WTC11 (cell line): ENCODE results near the gene CCDC92. TPM values are rescaled to one million over a fixed set of nuclear protein-coding genes. Genes with fewer than 3 reads are reported as not detected.

Source experiments
- ATAC-seq: fragments of 200-7000 bp; cut with Tn5 transposase; 2 replicates; pipeline ENCODE4 v1.10.0; 2021; ENCODE audit warnings: mild to moderate bottlenecking, moderate library complexity
- CTCF ChIA-PET: fragments of 300-600 bp; sonication (Branson Sonifier 250); formaldehyde crosslinking; loops from one replicate; lab custom pipeline; 2021; ENCODE audit warnings: antibody characterized with exemption; lab: Charles Lee
- POLR2A ChIA-PET: fragments of 350-600 bp; sonication (Branson Sonifier 250); formaldehyde crosslinking; loops from one replicate; lab custom pipeline; 2021; ENCODE audit warnings: antibody characterized with exemption; lab: Charles Lee
- DNase-seq: peaks from one replicate; pipeline ENCODE4 v3.0.0; 2021; ENCODE audit warnings: low spot score
- H3K27ac Mint-ChIP-seq: 2 replicates; pipeline ENCODE4 v1.8.0; 2021; ENCODE audit warnings: mixed read lengths
- H3K27me3 Mint-ChIP-seq: 2 replicates; pipeline ENCODE4 v1.8.0; 2021; ENCODE audit warnings: low read depth, mild to moderate bottlenecking, moderate library complexity, mixed read lengths
- H3K36me3 Mint-ChIP-seq: 2 replicates; pipeline ENCODE4 v1.8.0; 2021; ENCODE audit warnings: mixed read lengths
- H3K4me1 Mint-ChIP-seq: 2 replicates; pipeline ENCODE4 v1.8.0; 2022; ENCODE audit warnings: mixed read lengths
- H3K4me3 Mint-ChIP-seq: 2 replicates; pipeline ENCODE4 v1.8.0; 2021; ENCODE audit warnings: mild to moderate bottlenecking, moderate library complexity, mixed read lengths
- H3K9me3 Mint-ChIP-seq: 2 replicates; pipeline ENCODE4 v1.8.0; 2021; ENCODE audit warnings: mixed read lengths
- ATF6 ChIP-seq: sonication (generic); formaldehyde crosslinking; IDR thresholded peaks from 2 replicates; pipeline ENCODE4 v1.8.1; 2023; ENCODE audit warnings: mild to moderate bottlenecking, missing genetic modification reagents
- CTCF ChIP-seq: fragments of 200-600 bp; IDR thresholded peaks from 2 replicates; pipeline ENCODE4 v1.8.0; 2022; ENCODE audit warnings: antibody characterized with exemption
- MAX ChIP-seq: sonication (generic); formaldehyde crosslinking; IDR thresholded peaks from 2 replicates; pipeline ENCODE4 v1.8.0; 2022; ENCODE audit warnings: mild to moderate bottlenecking, missing genetic modification reagents
- NFYB ChIP-seq: sonication (generic); formaldehyde crosslinking; conservative IDR thresholded peaks from 2 replicates; pipeline ENCODE4 v1.8.0; 2022; ENCODE audit warnings: low read depth, missing genetic modification reagents
- PRDM15 ChIP-seq: sonication (generic); formaldehyde crosslinking; IDR thresholded peaks from 2 replicates; pipeline ENCODE4 v1.8.0; 2022; ENCODE audit warnings: missing genetic modification reagents
- USF1 ChIP-seq: sonication (generic); formaldehyde crosslinking; IDR thresholded peaks from 2 replicates; pipeline ENCODE4 v1.8.0; 2022; ENCODE audit warnings: mild to moderate bottlenecking, missing genetic modification reagents
- USF2 ChIP-seq: sonication (generic); formaldehyde crosslinking; IDR thresholded peaks from 2 replicates; pipeline ENCODE4 v1.8.1; 2023; ENCODE audit warnings: mild to moderate bottlenecking, missing genetic modification reagents, moderate library complexity
- ZNF219 ChIP-seq: sonication (generic); formaldehyde crosslinking; IDR thresholded peaks from 2 replicates; pipeline ENCODE4 v1.8.0; 2023; ENCODE audit warnings: missing genetic modification reagents, mild to moderate bottlenecking, borderline replicate concordance
- ZNF423 ChIP-seq: fragments of 250-450 bp; sonication (Bioruptor Pico); IDR thresholded peaks from 2 replicates; pipeline ENCODE4 v2.1.2; 2022; ENCODE audit warnings: mild to moderate bottlenecking, moderate library complexity
- ZNF671 ChIP-seq: fragments of 250-450 bp; sonication (Bioruptor Pico); IDR thresholded peaks from 2 replicates; pipeline ENCODE4 v1.8.0; 2021; ENCODE audit warnings: mild to moderate bottlenecking
- ZSCAN18 ChIP-seq: fragments of 250-450 bp; sonication (Bioruptor Pico); IDR thresholded peaks from 2 replicates; pipeline ENCODE4 v2.1.2; 2022; ENCODE audit warnings: mild to moderate bottlenecking, moderate library complexity
- total RNA-seq: library from RNA; stranded (reverse); gene quantifications from 3 replicates; pipeline ENCODE4 v1.2.3, GENCODE V29; 2021

The CCDC92 gene
- total RNA-seq, 1 experiment from 2014 or later, result 2.7 TPM

GRCh38 chr12:123900871-123901376 lies 71.7 kb downstream of the CCDC92 start:
- H3K4me3 Mint-ChIP-seq, result 0 out of 2 replicates have a peak overlapping the region, but pooled peaks have one; percentile 25
- peak; percentile 89 for ATAC-seq
- POLR2A ChIA-PET, result no interaction called here
- peak overlapping the region; percentile 61; the same call in 1 of the 2 replicates for H3K27ac Mint-ChIP-seq
- no peak for TF ChIP-seq CTCF
- TF ChIP-seq NFYB (CRISPR knock-in tag), result peak; percentile 64
- TF ChIP-seq USF2 (CRISPR knock-in tag), result peak; percentile 92
- TF ChIP-seq ZSCAN18 (CRISPR knock-in tag), result no peak
- TF ChIP-seq USF1, result peak; percentile 88
- no peak for TF ChIP-seq ZNF219
- 0 out of 2 replicates have a peak, but pooled peaks have one; percentile 28 for TF ChIP-seq MAX
- no peak for TF ChIP-seq ATF6 (CRISPR knock-in tag)
- H3K27me3 Mint-ChIP-seq, result peaks cover 16% of the 10 kb centered on the region
- peak; percentile 61 for DNase-seq
- CTCF ChIA-PET, result interaction anchor here (0.6 to 1.6 kb wide), 9 partner anchors 9 to 131 kb away, joined by 3 to 8 read pairs (median 3); partner anchors contain the start of genes CCDC92 and ZNF664
- H3K4me1 Mint-ChIP-seq, result peaks cover 8% of the 10 kb centered on the region
- peaks cover 21% of the 10 kb centered on the region for H3K9me3 Mint-ChIP-seq
- H3K36me3 Mint-ChIP-seq, result no peaks in the 10 kb centered on the region; the same call in 1 of the 2 replicates

GRCh38 chr12:123899368-123899767 lies 73.3 kb downstream of the CCDC92 start:
- TF ChIP-seq PRDM15 (no peak), ZNF671 (no peak), ZNF423 (CRISPR knock-in tag) (no peak)
- TF ChIP-seq, all 79 proteins: peak for 0
- H3K4me3 Mint-ChIP-seq, result no peak overlapping the region
- H3K9me3 Mint-ChIP-seq, result peaks cover 21% of the 10 kb centered on the region
- ChIA-PET CTCF (interaction anchor here (0.9 to 1.1 kb wide), 2 partner anchors 9 to 57 kb away, joined by 3 read pairs; no protein-coding TSS in a partner anchor), POLR2A (no interaction called here)
- H3K27me3 Mint-ChIP-seq, result peaks cover 16% of the 10 kb centered on the region
- ATAC-seq, result no peak
- DNase-seq, result no peak
- no peaks in the 10 kb centered on the region; the same call in 1 of the 2 replicates for H3K36me3 Mint-ChIP-seq
- peaks cover 8% of the 10 kb centered on the region for H3K4me1 Mint-ChIP-seq
- H3K27ac Mint-ChIP-seq, result no peak overlapping the region
